ENCODE data around the gene RASSF3.
"Not testable (repeated sequence)": the region's sequence is repeated elsewhere in the genome, so short reads cannot be mapped to it uniquely, and the experiment has no call there.

The RASSF3 gene

DNA sequence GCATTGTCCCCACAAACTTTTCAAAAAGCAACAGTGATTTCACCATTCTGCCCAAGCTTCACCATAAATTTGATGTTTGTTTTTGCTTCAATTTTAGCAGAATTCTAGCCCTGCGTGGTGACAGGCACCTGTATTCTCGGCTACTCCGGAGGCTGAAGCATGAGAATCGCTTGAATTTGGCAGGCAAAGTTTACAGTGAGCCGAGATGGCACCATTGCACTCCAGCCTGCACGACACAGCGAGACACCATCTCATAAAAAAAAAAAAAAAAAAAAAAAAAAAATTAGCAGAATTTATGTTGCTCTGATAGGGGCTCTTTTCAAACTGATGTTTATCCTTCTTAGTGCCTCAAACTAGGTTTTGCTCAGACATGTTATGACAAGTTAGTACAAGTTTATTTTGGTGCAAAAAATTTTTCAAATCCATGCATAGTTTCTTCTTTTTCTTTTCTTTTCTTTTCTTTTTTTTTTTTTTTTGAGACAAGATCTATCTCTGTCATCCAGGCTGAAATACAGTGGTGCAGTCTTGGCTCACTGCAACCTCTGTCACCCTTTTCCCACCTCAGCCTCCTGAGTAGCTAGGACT, 24.3 kb downstream of the RASSF3 start:
- DNase-seq, result no peak

DNA sequence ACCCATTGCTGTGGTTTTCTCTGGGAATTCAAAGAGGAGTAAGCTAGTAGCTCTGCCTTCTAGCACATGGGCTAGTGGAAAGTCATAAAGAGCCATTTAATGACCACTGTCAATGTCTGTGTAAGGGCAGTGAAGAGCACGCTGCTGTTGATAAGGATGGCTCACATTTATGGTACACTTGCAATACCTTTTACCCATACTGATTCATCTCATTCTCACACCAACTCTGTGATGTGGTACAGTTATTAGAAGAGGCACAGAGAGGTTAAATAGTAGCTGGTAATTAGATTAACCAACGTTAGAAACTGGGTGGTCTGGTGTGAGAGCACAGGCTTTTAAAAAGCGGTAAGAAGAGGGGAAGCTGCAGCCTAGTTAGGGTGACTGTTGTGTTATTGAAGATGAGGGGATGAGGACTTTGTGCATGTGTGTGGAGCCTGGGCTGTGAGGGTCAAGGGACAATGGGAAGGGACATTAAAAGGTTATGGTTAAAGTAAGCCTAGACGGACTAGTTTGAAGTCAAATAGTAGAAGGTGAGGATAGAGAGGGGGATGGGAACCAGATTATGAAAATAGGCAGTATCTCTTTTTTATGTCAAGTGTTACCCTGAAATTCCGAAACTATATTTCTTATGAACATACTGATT, 25.2 kb downstream of the RASSF3 start:
- DNase-seq, result no peak

DNA sequence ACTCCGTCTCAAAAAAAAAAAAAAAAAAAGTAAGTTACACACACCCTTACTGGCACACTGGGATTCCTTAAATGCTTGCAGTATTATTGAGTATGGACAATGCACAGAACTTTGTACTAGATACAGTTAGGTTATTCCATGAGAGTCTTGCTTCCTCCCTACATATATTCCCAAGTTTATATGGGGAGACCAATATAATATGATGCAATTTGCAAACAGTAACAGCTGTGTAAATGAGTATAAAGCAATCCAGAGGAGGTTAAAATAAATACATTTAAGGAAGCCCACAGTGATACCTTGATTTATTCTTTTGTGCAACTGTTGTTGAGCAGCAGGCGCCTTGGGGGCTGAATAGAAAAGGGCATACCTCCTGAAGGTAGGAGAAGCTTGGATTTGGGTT, 26.6 kb downstream of the RASSF3 start:
- DNase-seq, result no peak

DNA sequence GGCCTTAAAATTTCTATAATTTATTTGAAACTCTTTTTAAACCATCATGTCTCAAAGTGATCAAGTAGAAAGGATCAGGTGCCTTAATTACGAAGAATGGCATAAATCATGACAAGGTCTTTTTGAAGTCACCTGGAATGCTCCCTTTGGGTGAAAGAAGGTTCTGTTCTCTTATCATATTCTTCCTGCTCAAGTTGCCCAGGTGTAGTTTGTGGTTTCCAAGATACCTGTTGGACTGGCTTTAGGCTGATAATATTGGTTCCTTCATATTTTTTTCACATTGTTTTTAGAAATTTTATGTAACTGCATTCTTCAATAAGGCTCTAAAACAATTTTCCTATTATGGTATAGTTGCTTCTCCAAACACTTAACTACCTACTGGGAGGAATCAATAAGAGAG, 29.2 kb downstream of the RASSF3 start:
- no peak for DNase-seq

DNA sequence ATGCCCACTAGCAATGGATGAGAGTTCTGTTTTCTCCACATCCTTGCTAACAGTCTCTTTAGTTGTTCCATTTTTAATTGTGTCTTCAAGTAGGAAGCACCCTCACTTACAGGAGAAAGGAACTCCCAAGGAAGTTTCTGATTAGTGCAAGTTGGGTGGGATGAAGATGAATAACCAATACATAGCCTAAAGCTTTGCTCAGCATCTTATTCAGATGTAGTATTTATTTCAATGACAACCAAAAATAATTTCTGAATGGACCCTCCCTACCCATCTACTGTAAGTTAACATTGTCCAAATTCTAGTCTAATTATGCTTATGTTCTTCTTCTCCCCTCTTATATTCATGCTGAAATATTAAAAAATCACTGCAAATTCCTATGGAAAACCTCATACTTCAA, 36.0 kb downstream of the RASSF3 start:
- no peak for DNase-seq

DNA sequence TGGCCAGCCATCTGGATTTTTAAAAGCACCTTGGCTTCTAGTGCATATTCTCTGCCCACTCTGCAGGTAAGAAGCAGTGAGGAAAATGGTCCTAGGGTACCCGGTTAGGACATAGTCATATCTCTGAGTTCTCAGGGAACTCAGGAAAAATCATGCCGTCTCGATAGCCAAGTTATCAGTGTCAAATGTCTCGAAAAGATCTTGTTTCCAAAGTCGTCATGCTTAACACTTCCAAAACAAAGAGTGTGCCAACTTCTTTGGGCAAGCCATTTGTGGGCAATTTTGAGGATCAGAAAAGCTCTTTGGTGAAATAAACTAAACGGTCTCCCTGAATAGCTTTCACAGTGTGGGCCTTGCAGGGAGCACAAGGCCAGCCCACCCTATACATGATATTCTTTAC, 39.2 kb downstream of the RASSF3 start:
- no peak for DNase-seq

DNA sequence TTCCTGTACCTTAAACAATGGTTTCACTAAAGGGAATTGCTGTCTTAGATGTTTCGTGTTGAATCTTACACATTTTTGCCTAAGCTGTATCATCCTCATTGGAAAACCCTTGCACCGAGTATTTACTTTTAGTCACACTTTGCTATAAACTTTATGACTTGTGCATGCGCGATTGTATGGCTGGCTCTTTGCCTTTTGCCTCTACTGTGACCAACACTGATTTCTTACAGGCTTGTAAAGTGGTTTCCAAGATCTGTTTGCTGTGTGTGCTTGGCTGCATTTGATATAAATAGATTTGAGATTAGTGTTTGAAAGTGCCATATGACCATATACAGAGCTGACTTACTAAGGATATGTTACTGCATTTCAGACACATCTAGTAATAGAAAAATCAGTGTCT, 40.5 kb downstream of the RASSF3 start:
- DNase-seq, result no peak

DNA sequence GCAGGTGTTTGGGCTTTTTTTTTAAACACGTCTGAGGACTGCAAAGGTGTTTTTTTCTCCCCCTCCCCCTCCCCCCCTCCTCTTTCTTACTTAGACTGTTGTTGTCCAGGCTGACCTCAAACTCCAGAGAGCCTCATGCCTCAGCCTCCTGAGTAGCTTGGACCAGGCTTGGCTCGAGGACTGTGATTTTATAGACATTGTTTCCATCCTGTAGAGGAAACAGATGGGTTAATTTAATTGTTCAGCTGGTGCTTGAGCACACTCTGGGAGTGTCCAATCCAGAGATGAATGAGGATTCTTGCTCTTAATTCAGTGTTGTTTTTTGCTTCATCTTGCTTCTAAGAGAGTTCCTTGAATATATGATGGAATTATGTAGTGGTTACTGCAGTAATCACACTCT, 42.1 kb downstream of the RASSF3 start:
- DNase-seq, result no peak

DNA sequence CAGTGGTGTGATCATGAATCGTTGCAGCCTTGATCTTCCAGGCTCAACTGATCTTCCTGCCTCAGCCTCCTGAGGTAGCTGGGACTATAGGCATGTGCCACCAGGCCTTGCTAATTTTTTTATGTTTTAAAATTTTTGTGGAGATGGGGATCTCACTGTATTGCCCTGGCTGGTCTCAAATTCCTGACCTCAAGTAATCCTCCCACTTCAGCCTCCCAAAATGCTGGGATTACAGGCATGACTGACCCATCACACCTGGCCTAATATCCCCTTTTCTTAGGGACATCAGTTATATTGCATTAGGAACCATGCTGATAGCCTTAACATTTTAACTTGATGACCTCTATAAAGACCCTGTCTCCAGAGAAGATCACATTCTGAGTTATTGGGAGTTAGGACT, 42.8 kb downstream of the RASSF3 start:
- DNase-seq, result no peak

DNA sequence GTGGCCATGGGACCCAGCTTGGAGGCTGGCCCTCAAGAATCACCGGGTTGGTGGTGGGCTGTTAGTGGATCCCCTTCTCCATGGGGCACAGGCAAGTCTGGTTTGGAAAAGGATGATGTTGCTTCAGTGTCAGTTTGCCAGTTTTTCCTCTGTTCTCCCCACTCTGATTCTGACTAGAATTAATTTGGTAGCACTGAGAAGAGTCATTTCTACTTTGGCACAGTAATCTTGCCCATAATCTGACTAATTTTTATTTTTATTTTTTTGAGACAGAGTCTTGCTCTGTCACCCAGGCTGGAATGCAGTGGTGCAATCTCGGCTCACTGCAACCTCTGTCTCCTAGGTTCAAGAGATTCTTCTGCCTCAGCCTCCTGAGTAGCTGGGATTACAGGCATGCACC, 43.6 kb downstream of the RASSF3 start:
- not testable (repeated sequence) for DNase-seq

DNA sequence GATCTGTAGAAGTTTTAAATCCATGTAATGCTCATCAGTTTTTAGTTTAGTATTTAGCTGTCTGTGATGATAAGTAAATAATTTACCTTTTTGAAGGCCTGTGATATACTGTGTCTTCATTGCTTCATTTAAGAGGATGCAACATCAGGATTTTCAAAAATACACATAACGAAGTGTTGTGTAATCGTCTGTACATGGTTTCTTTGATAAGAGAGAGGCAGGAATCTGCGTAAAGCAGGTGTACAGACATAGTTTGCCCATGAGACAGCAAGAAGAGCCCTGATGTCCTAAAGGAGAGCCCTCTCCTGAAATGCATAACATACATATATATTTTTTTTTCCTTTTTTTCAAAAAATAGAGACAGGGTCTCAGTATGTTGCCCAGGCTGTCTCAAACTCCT, 44.8 kb downstream of the RASSF3 start:
- no peak for DNase-seq

DNA sequence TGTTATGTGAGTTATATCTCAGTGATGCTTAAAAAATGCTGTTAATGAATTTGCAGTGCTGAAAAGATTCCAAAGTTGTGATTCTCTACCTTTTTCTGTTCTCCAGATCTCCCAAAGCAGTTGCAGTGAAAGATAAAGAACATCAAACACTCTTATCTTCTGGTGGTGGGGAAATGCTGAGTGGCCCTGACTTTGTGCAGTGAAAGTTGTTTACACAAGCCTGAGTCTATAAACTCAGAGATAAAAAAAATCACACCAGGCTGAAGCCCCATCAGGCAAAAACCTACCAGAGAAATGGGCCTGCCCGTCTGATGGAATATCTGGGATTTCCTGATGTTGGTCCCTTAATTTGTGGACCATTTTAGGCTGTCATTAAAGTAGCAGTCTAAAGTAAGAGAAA, 46.1 kb downstream of the RASSF3 start:
- no peak for DNase-seq

DNA sequence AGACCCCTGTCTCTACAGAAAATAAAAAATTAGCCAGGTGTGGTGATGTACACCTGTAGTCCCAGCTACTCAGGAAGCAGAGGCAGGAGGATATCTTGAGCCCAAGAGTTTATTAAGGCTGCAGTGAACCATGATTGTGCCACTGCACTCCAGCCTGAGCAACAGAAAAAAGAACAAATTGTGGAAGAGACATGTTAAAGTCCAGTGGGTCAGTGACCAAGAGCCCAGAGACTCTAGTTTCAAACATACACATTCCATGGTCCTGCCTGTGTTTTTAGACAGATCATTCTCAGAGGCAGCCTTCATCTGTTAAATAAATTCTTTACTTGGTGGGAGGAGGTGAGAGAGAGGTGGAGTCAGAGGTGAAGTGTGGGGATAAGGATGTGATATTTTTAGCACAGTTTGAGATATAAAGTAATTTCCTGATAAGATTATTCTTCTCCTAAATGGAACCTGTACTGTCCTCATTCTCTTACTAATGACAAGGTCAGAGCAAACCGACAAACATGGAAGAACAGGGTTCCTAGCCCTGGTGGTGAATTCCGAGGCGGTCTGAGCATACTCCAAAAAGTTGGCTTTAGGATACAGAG, 48.7 kb downstream of the RASSF3 start:
- DNase-seq, result no peak

DNA sequence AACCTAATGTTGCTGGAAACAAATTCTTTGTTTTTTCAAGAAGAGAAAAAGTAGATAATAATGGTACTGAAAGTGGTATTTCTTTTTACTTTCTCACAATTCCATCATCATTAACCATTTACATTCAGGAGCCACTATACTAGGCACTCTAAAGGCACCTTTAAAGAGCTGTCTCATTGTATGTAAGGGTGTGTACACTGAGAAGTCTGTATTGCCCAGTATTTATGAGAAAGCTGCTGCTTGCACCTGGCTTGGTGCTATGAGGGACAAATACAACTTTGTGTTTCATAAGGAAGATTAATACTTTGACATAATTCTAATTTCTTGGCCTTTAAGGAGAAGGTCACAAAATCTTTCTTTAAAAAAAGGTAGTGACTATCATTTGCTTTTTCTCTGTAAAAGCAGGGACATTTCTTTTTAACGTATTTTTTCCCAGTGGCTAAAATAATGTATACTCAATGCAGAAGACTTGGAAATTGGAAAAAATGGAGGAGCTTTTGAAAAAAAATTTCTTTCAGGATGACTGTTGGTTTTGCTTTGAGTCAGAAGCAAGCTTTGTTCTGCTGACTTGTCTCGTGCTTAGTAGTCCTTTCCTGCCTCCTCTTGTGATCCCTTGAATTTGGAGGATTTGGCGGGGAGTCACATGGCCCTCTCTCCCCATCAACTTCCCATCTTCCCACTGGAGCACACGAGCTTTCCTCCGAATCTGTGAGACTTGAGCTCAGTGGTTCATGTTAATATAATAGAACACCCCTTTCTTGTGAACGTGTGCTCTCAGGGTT, 50.1 kb downstream of the RASSF3 start:
- no peak for DNase-seq

DNA sequence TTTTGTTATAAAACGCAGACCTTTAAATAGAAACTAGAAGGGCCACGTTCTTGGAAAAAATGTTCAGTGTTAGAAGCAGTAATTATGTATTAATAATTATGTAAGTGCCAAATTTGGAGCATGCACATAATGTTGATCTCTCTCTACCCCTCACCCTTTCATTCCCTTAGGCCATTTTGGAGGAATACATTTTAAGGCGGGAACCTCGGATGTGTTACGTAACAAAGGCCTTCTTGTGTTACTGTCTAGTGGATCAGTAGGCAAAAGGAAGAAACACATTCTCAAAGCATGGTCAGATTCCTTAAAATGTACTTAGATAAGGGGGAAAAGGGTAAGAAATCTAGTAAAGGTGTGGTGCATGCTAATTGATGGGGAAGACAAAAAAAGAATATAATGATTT, 52.7 kb downstream of the RASSF3 start:
- no peak for DNase-seq

DNA sequence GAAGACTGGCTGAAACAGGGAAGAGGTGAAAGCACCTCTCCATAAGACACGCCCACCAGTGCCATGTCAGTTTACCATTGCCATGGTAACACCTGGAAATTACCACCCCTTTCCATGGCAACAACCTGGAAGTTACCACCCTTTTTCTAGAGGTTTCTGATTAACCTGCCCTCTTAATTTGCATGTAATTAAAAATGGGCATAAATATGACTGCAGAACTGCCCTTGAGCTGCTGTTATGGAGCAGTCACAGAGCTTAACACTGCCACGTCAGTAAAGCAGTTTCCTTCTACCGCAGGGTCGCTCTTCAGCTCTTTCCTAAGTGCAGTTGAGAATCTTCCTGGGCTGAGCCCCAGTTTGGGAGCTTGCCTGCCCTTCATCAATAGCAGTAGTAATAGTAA, 55.2 kb downstream of the RASSF3 start:
- DNase-seq, result no peak

DNA sequence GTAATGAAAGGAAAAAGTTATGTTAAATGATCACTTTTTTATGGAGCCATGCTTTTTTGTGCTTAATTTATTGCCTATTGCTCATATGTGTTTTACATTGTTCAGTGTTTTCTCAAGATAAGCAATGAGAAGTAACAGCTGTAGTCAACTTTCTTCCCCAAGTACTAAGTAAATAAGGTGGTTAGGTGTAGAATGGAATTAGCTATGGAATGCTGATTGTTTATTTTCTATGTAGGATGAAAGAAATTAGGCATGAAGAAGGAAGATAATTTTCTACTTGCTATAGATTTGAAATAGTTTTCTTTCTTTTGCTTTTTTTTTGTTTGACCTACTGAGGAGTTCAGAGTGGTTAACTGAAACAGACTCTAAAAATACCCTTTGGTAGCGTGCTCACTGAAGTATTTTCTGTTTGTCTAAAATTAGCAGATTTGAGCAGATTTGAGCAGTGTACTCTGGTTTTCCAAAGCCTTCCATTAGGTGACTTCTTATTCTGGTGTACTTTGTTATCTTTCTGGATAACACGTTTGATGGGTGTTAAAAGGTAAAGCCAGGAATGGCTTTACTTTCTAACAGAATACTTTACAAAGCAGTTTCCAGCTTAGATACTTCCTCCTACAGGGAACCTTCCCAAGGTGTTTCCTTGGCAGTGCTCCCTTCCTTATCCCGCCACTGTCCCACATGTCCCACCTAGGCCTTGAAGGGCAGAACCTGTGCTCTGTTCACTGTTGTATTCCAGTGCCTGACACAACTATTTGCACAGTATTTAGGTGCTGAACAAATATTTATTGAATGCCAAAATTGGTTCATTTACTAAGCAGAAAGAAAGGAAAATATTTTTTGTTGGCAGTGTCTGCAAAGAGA, 56.0 kb downstream of the RASSF3 start:
- no peak for DNase-seq

DNA sequence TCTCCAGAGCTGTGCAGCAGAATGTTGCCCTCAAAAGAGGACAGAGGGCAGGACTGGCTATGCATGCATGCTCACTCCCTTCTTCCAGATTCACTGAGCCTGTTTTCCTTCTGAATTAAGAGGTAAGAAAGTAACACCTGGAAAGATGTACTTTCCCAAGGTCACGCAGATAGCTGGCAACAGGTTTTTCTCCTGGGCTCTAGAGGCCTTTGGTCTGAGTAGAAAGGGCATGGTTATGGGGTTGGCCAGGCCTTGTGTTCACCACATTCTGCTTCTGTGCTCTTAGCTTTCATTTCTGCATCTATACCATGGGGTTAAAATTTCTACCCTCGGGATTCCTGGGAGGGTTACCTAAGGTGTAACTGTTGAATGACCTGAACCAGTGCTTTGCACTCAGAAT, 57.5 kb downstream of the RASSF3 start:
- DNase-seq, result no peak

DNA sequence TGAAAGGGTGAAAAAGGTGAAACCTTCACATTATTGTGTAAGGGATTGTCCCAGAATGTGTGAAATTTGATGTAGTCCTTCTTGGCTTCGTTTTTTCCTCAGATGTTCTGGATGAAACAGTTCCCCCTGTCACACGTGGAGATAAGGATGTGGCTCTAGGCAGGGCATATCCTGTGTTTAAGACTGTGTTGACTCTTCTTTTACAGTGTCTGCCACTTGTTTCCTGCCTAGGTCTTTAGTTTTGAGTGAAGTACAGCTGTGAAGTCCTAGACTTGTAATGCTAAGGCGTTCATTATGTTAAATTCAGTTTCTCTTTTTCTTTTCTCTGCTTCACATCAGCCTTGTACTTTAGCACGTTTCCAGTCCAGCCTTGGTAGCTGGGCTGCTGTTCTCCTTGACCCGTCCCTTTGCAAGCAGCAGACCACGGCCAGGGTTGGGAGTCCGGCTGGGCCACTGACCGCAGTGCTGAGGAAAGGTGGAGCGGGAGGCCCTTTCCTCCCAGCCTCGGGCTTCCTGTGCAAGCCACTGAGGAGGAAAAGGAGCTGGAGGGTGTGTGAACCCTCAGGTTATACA, 59.1 kb downstream of the RASSF3 start:
- no peak for DNase-seq

DNA sequence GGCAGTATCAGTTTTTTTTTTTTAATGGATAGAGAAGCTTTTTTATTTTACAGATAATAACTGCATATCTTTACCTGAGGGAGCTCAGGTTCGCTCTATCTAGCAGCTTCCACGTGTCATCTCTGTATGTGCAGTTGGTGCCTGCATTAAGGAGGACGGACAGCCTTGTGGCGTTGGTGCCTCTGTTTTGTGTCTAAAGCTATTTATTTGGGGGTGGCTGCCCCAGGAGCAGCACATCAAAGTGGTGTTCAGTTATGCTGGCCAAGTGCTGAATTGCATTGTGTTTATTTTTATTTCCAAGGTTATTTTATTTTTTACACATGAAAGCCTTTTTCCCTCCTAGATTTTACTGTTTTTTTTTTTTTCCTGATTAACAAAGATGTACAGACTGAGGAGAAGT, 59.7 kb downstream of the RASSF3 start:
- no peak for DNase-seq

DNA sequence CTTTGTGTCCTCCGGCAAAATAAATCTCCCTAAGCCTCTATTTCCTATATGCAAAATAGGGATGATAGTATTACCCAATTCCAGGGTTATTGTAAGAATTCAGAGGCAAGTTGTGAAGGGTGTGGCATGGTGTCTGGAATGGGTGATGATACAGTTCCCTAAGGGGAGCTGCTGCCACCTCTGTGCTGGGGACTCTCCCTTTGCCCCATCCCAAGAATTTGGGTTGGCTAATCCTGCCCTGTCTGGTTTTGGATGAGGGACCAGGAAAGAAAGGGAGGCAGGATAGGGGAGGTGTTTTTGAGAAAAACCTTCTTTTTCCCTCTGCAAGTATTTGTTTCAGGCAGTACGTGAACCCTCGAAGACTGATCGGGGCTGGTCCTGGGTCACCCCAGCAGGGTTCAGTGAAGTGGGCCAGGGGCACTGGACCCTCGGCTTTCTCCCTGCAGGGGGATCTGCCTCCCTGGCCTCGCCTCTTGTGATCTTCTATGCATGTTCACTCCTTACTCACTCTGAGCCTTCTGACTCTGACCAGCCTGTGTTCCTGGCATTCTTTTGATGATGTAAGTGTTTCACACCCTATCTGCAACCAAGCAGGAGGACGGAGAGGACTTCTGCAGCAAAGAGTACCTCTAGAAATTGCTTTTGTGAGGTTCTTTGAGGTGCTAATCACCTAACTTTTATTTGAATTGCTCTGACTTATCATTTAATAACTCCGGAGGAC, 60.8 kb downstream of the RASSF3 start:
- DNase-seq, result no peak

DNA sequence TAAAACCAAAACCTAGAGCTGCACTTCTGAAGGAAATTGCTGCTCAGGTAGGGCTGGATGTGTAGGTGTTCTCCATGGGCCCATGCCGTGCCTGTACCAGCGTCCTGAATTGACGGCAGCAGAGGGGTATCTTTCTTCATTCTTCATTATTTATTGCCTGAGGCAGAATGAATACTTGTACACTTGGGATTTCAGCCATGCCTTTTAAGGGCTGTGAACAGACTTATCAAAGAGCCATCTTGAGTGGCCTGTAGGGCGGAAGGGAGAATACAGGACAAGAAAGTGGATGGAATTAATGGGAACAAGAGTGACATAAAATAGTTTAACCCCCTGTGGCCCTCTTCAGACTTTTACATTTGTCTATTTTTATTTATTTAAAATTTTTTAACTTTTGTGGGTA, 61.4 kb downstream of the RASSF3 start:
- no peak for DNase-seq

Measured in cortex of kidney (tissue), 1 donor.